ENCODE measurements around the gene RHOC.

The RHOC gene

GRCh38 chr1:112678605-112679004 is 28.3 kb downstream of the RHOC start:
- DNase-seq, result no peak
- no peak overlapping the region for H3K4me3 ChIP-seq (ENCODE audit: low read depth, low read length)
- no peaks in the 10 kb centered on the region for H3K27me3 ChIP-seq (ENCODE audit: insufficient read depth, low read depth, severe bottlenecking)
- H3K36me3 ChIP-seq, result peaks cover 11% of the 10 kb centered on the region
- no peak for TF ChIP-seq CTCF (IDR thresholded peaks at IDR 0.05; ENCODE audit: low read depth, low read length)
- no peaks in the 10 kb centered on the region for H3K9me3 ChIP-seq (ENCODE audit: severe bottlenecking)
- no peak overlapping the region for H3K27ac ChIP-seq

- no peak for TF ChIP-seq CTCF (IDR thresholded peaks at IDR 0.05; ENCODE audit: low read depth, low read length)
- Histone ChIP-seq H3K9me3 (ENCODE audit: severe bottlenecking) (no peaks in the 10 kb centered on the region), H3K4me3 (ENCODE audit: low read depth, low read length) (no peak overlapping the region), H3K27me3 (ENCODE audit: insufficient read depth, low read depth, severe bottlenecking) (no peaks in the 10 kb centered on the region), H3K27ac (no peak overlapping the region), H3K36me3 (peaks cover 11% of the 10 kb centered on the region)
- no peak for DNase-seq
These were observed 29.4 kb downstream of the RHOC start for GRCh38 chr1:112677501-112677900.

GRCh38 chr1:112676543-112676942 is 30.4 kb downstream of the RHOC start:
- no peak for DNase-seq
- H3K9me3 ChIP-seq (ENCODE audit: severe bottlenecking), result no peaks in the 10 kb centered on the region
- no peaks in the 10 kb centered on the region for H3K27me3 ChIP-seq (ENCODE audit: insufficient read depth, low read depth, severe bottlenecking)
- H3K27ac ChIP-seq, result no peak overlapping the region
- H3K36me3 ChIP-seq, result peaks cover 7% of the 10 kb centered on the region
- TF ChIP-seq CTCF (IDR thresholded peaks at IDR 0.05; ENCODE audit: low read depth, low read length), result no peak
- no peak overlapping the region for H3K4me3 ChIP-seq (ENCODE audit: low read depth, low read length)

- peak overlapping the region; percentile 90 for H3K27ac ChIP-seq
These were observed 31.1 kb downstream of the RHOC start for GRCh38 chr1:112675728-112676381.

GRCh38 chr1:112674986-112675727 is 31.8 kb downstream of the RHOC start:
- peak overlapping the region; percentile 90 for H3K27ac ChIP-seq
- DNase-seq, result peak; percentile 54
- H3K4me3 ChIP-seq (ENCODE audit: low read depth, low read length), result peak overlapping the region; percentile 92
- H3K27me3 ChIP-seq (ENCODE audit: insufficient read depth, low read depth, severe bottlenecking), result no peaks in the 10 kb centered on the region
- peak; percentile 31; the same call in 1 of the 2 replicates for TF ChIP-seq CTCF (IDR thresholded peaks at IDR 0.05; ENCODE audit: low read depth, low read length)
- no peaks in the 10 kb centered on the region for H3K9me3 ChIP-seq (ENCODE audit: severe bottlenecking)
- peaks cover 7% of the 10 kb centered on the region for H3K36me3 ChIP-seq

More at GRCh38 chr1:112675728-112676381, 31.1 kb downstream of the RHOC start:
- no peak for TF ChIP-seq CTCF (IDR thresholded peaks at IDR 0.05; ENCODE audit: low read depth, low read length)
- Histone ChIP-seq H3K27me3 (ENCODE audit: insufficient read depth, low read depth, severe bottlenecking) (no peaks in the 10 kb centered on the region), H3K4me3 (ENCODE audit: low read depth, low read length) (peak overlapping the region; percentile 92), H3K36me3 (peaks cover 7% of the 10 kb centered on the region), H3K9me3 (ENCODE audit: severe bottlenecking) (no peaks in the 10 kb centered on the region)
- no peak for DNase-seq
